ENCODE results near the gene GIPR. TPM values are rescaled to one million over a fixed set of nuclear protein-coding genes. Genes with fewer than 3 reads are reported as not detected.

The GIPR gene
- total and polyA plus RNA-seq, 4 donors = 0.45 to 2.4 TPM; not detected in 2

DNA sequence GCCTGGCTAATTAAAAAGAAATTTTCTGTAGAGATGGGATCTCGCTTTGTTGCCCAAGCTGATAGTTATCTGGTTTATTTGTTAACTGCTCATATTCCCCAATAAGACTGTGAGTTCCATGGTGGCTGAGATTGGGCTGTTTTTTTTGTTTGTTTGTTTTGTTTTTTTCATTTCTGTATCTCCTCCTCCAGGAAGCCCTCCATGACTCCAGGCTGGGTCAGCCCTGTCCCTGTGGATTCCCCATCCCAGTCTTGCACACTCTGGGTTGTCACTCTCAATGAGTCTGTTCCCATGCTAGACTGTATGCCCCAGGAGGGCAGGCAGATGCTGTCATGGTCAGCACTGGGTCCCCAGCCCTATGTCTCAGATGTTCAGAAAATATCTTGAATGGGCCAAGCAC, 31.7 kb upstream of the GIPR start:
- H3K4me3 ChIP-seq (ENCODE audit: low read length in 2 of 2) = no peak overlapping the region
- 91 to 94% methylated on average over 1 of the region's 1 CpG for WGBS, 2 donors
- no peak for ATAC-seq (ENCODE audit: low FRiP score)
- intact Hi-C loops (cut with DNase I) = no loop called here
- no peaks in the 10 kb centered on the region for H3K36me3 ChIP-seq (ENCODE audit: control insufficient read depth in 1 of 2, insufficient read depth in 2 of 2, low read length in 1 of 2)
- no peak for DNase-seq
- no peaks in the 10 kb centered on the region for H3K9me3 ChIP-seq (ENCODE audit: control insufficient read depth, low read length)
- peaks cover 0 to 2% of the 10 kb centered on the region in 2 donors for H3K4me1 ChIP-seq (ENCODE audit: control insufficient read depth in 1 of 2, insufficient read depth in 2 of 2, low read length in 2 of 2)
- H3K27me3 ChIP-seq (ENCODE audit: control insufficient read depth in 1 of 2, insufficient read depth in 2 of 2, low read length in 1 of 2) = no peaks in the 10 kb centered on the region
- peak overlapping the region in 1 of 2 donors; percentile 23 for H3K27ac ChIP-seq (ENCODE audit: low read depth in 1 of 2, low read length in 2 of 2)

- WGBS, 2 donors = 17 to 22% methylated on average over 2 of the region's 2 CpGs
- H3K27ac ChIP-seq (ENCODE audit: low read depth in 1 of 2, low read length in 2 of 2) = no peak overlapping the region
- H3K27me3 ChIP-seq (ENCODE audit: control insufficient read depth in 1 of 2, insufficient read depth in 2 of 2, low read length in 1 of 2) = no peaks in the 10 kb centered on the region
- ATAC-seq (ENCODE audit: low FRiP score) (no peak), DNase-seq (no peak)
- H3K4me1 ChIP-seq (ENCODE audit: control insufficient read depth in 1 of 2, insufficient read depth in 2 of 2, low read length in 2 of 2) = peaks cover 0 to 2% of the 10 kb centered on the region in 2 donors
- H3K9me3 ChIP-seq (ENCODE audit: control insufficient read depth, low read length) = no peaks in the 10 kb centered on the region
- intact Hi-C loops (cut with DNase I) = no loop called here
- no peak overlapping the region for H3K4me3 ChIP-seq (ENCODE audit: low read length in 2 of 2)
- H3K36me3 ChIP-seq (ENCODE audit: control insufficient read depth in 1 of 2, insufficient read depth in 2 of 2, low read length in 1 of 2) = no peaks in the 10 kb centered on the region
Observed at GRCh38 chr19:45636902-45637301, 31.1 kb upstream of the GIPR start.

DNA sequence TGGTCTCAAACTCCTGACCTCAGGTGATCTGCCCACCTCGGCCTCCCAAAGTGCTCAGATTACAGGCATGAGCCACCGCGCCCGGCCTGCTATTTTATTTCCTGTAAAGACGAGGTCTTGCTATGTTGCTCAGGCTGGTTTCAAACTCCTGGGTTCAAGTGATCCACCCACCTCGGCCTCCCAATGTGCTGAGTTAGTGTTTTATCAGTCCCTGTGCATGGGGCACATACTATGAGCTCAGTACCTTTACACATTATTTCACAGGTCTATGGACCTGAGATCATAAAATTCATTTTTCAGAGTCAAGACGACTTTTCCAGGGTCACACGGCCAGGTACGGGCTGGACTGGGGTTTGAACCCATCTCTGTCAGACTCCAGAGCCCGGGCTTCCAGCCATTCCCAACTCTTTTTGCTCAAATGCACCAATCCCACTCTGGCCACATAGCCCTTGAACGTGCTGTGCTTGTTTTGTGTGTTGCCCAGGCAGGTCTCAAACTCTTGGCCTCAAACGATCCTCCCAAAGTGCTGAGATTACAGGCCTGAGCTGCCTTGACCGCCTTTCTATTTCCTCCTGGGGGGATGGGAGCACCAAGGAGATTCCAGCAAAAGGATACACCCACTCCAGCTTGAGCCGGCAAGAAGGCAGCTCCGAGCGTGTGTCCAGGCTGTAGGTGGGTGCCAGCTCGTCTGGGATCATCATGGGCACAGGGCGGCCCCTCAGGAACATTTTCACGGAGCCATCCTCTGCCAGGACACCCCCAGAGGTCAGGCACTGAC, 29.9 kb upstream of the GIPR start:
- no peaks in the 10 kb centered on the region for H3K27me3 ChIP-seq (ENCODE audit: control insufficient read depth in 1 of 2, insufficient read depth in 2 of 2, low read length in 1 of 2)
- DNase-seq (no peak), ATAC-seq (ENCODE audit: low FRiP score) (no peak)
- H3K9me3 ChIP-seq (ENCODE audit: control insufficient read depth, low read length) = no peaks in the 10 kb centered on the region
- peak overlapping the region in 1 of 2 donors; percentile 12 for H3K27ac ChIP-seq (ENCODE audit: low read depth in 1 of 2, low read length in 2 of 2)
- H3K36me3 ChIP-seq (ENCODE audit: control insufficient read depth in 1 of 2, insufficient read depth in 2 of 2, low read length in 1 of 2) = no peaks in the 10 kb centered on the region
- WGBS, 2 donors = 52 to 54% methylated on average over 19 of the region's 19 CpGs
- intact Hi-C loops (cut with DNase I) = no loop called here
- H3K4me1 ChIP-seq (ENCODE audit: control insufficient read depth in 1 of 2, insufficient read depth in 2 of 2, low read length in 2 of 2) = peaks cover 0 to 2% of the 10 kb centered on the region in 2 donors
- H3K4me3 ChIP-seq (ENCODE audit: low read length in 2 of 2) = peak overlapping the region in 1 of 2 donors; percentile 66

GRCh38 chr19:45638930-45639729, 28.9 kb upstream of the GIPR start, which contains the start of gene EML2:
TSS of gene EML2 (minus strand) at chr19:45639397. CDS start at chr19:45639376, 21 bp downstream.
- 4 to 5% methylated on average over 49 to 52 of the region's 52 CpGs for WGBS, 2 donors
- no peaks in the 10 kb centered on the region for H3K27me3 ChIP-seq (ENCODE audit: control insufficient read depth in 1 of 2, insufficient read depth in 2 of 2, low read length in 1 of 2)
- H3K9me3 ChIP-seq (ENCODE audit: control insufficient read depth, low read length) = no peaks in the 10 kb centered on the region
- peak within 1 kb of the TSS in 1 of 2 donors; percentile 12 for H3K27ac ChIP-seq (ENCODE audit: low read depth in 1 of 2, low read length in 2 of 2)
- intact Hi-C loops (cut with DNase I) = no loop called here
- DNase-seq (peak in 1 of 2 donors; percentile 86), ATAC-seq (ENCODE audit: low FRiP score) (peak; percentile 57)
- H3K36me3 ChIP-seq (ENCODE audit: control insufficient read depth in 1 of 2, insufficient read depth in 2 of 2, low read length in 1 of 2) = no peaks in the 10 kb centered on the region
- H3K4me3 ChIP-seq (ENCODE audit: low read length in 2 of 2) = peak within 1 kb of the TSS; percentile 66 to 68
- peaks cover 0 to 2% of the 10 kb centered on the region in 2 donors for H3K4me1 ChIP-seq (ENCODE audit: control insufficient read depth in 1 of 2, insufficient read depth in 2 of 2, low read length in 2 of 2)

- no peaks in the 10 kb centered on the region for H3K36me3 ChIP-seq (ENCODE audit: control insufficient read depth in 1 of 2, insufficient read depth in 2 of 2, low read length in 1 of 2)
- no peak overlapping the region for H3K27ac ChIP-seq (ENCODE audit: low read depth in 1 of 2, low read length in 2 of 2)
- 55 to 56% methylated on average over 17 of the region's 17 CpGs for WGBS, 2 donors
- H3K9me3 ChIP-seq (ENCODE audit: control insufficient read depth, low read length) = no peaks in the 10 kb centered on the region
- H3K4me3 ChIP-seq (ENCODE audit: low read length in 2 of 2) = no peak overlapping the region
- intact Hi-C loops (cut with DNase I) = loop anchor here (2.0 to 5.0 kb wide), 3 partner anchors 32 to 134 kb away; partner anchors contain the start of gene VASP (in 1 of the 2)
- H3K4me1 ChIP-seq (ENCODE audit: control insufficient read depth in 1 of 2, insufficient read depth in 2 of 2, low read length in 2 of 2) = peaks cover 0 to 2% of the 10 kb centered on the region in 2 donors
- H3K27me3 ChIP-seq (ENCODE audit: control insufficient read depth in 1 of 2, insufficient read depth in 2 of 2, low read length in 1 of 2) = no peaks in the 10 kb centered on the region
- DNase-seq = no peak
- no peak for ATAC-seq (ENCODE audit: low FRiP score)
Observed at GRCh38 chr19:45640849-45641273, 27.2 kb upstream of the GIPR start.

- no peaks in the 10 kb centered on the region for H3K9me3 ChIP-seq (ENCODE audit: control insufficient read depth, low read length)
- H3K27ac ChIP-seq (ENCODE audit: low read depth in 1 of 2, low read length in 2 of 2) = peak overlapping the region in 1 of 2 donors; percentile 39
- peaks cover 0 to 2% of the 10 kb centered on the region in 2 donors for H3K4me1 ChIP-seq (ENCODE audit: control insufficient read depth in 1 of 2, insufficient read depth in 2 of 2, low read length in 2 of 2)
- ATAC-seq (ENCODE audit: low FRiP score) (peak; percentile 47), DNase-seq (peak; percentile 86 to 88)
- no peak overlapping the region for H3K4me3 ChIP-seq (ENCODE audit: low read length in 2 of 2)
- no peaks in the 10 kb centered on the region for H3K36me3 ChIP-seq (ENCODE audit: control insufficient read depth in 1 of 2, insufficient read depth in 2 of 2, low read length in 1 of 2)
- no peaks in the 10 kb centered on the region for H3K27me3 ChIP-seq (ENCODE audit: control insufficient read depth in 1 of 2, insufficient read depth in 2 of 2, low read length in 1 of 2)
- intact Hi-C loops (cut with DNase I) = loop anchor here (2.0 to 5.0 kb wide), 3 partner anchors 33 to 134 kb away; partner anchors contain the start of gene VASP (in 1 of the 2)
- 4% methylated on average over 37 to 40 of the region's 40 CpGs for WGBS, 2 donors
Observed at GRCh38 chr19:45641274-45642105, 26.5 kb upstream of the GIPR start.

DNA sequence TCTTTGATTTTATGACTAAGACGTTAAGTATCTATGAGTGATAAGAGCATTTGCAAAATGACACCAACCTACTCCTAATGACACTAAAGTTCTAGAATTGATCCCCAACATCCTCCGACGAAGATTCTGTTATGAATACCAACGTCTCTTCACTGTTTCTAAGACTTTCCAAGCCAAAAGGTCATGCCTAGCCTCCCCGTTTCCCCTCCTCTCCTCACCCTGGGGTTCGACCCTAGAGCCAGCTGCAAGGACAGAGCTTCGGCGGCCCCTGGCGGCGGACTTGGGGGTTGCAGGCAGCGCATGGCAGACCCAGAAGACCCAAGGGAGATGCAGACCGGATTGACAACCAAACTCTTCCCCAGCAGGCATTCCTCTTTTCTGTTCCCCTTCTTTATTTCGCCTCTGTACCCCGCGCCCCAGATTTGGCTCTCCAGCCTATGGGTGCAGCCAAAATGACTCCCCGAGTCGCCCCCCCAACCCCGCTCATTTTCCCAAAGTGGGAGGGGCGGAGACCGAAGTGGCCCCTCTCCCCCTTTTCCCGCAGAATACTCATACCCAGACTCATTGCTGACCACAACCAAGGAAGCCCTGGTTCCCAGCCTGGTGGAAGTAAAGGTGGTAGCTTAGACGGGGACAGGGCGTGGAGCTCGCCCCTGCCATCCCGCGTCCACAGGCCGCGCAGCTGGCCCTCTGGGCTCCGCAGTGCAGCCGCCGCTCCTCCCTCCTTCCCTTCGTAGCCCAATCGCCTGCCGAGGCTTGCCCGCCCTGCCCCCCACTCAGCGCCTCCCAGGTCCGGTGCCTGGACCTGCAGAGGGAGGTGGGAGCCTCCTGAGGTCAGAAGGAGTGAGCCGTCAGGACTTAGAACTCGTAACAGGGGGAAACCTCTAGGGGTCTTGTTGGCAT, 24.7 kb upstream of the GIPR start:
- peaks cover 0 to under 1% of the 10 kb centered on the region in 2 donors for H3K4me1 ChIP-seq (ENCODE audit: control insufficient read depth in 1 of 2, insufficient read depth in 2 of 2, low read length in 2 of 2)
- ATAC-seq (ENCODE audit: low FRiP score) (peak; percentile 82), DNase-seq (peak; percentile 90 to 93)
- 14 to 18% methylated on average over 38 to 39 of the region's 39 CpGs for whole genome bisulfite sequencing, 2 donors
- intact Hi-C loops (cut with DNase I) = loop anchor here in 1 of 2 donors (1.0 to 5.0 kb wide), 3 partner anchors 36 to 136 kb away; partner anchors contain the start of gene VASP
- no peaks in the 10 kb centered on the region for H3K27me3 ChIP-seq (ENCODE audit: control insufficient read depth in 1 of 2, insufficient read depth in 2 of 2, low read length in 1 of 2)
- no peak overlapping the region for H3K4me3 ChIP-seq (ENCODE audit: low read length in 2 of 2)
- no peaks in the 10 kb centered on the region for H3K9me3 ChIP-seq (ENCODE audit: control insufficient read depth, low read length)
- no peaks in the 10 kb centered on the region for H3K36me3 ChIP-seq (ENCODE audit: control insufficient read depth in 1 of 2, insufficient read depth in 2 of 2, low read length in 1 of 2)
- H3K27ac ChIP-seq (ENCODE audit: low read depth in 1 of 2, low read length in 2 of 2) = no peak overlapping the region

All from aorta (tissue), 5 donors.